ENCODE data around the gene GSG1L2.

- TF ChIP-seq POLR2A (IDR thresholded peaks at IDR 0.05; ENCODE audit: low read depth, low read length) (no peak), GATA2 (IDR thresholded peaks at IDR 0.05; ENCODE audit: insufficient read depth, insufficient read length, low read depth, low read length) (no peak), MAX (IDR thresholded peaks at IDR 0.05; ENCODE audit: insufficient read depth, insufficient read length) (no peak), CTCF (IDR thresholded peaks at IDR 0.05; ENCODE audit: extremely low read depth in 1 of 2, insufficient read depth in 1 of 2, low read depth in 1 of 2, low read length in 2 of 2) (no peak), POLR2AphosphoS5 (IDR thresholded peaks at IDR 0.05; ENCODE audit: insufficient read depth, low read depth, low read length) (no peak), FOS (IDR thresholded peaks at IDR 0.05; ENCODE audit: borderline replicate concordance, insufficient read depth, low read length) (no peak)
Observed at GRCh38 chr17:9850151-9850550, 28.3 kb upstream of the GSG1L2 start.
